ENCODE data around the gene EMP1. TPM values are rescaled to one million over a fixed set of nuclear protein-coding genes. Genes with fewer than 3 reads are reported as not detected.

EMP1 gene
- total and polyA plus RNA-seq, 2 of the 8 experiments (the other 6 are each of a cell fraction or from before 2014, with no cell fraction given): 0.17 to 0.65 TPM

DNA sequence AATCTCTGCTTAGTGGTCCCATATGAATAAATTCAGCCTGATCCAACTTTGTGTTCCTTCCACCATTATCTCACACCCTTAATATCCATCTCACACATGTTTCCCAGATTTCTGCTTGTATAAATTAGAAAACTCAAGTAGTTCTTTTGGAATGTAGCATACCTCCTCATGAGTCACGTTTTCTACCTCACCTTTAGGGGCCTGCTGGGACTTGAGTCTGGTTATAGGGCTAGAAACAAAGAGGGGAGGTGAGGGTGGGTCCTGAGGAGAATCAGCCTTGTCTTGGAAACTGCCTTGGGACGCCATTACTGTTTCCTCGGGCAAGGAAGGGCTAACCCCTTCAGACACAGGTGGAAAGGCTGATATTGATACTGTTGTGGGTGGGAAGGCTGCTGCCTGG, 51.1 kb downstream of the EMP1 start:
- no peak for DNase-seq (ENCODE audit: low read depth in 1 of 2, low spot score in 2 of 2)
- Histone ChIP-seq H3K4me3 (ENCODE audit: extremely low read depth in 1 of 4, insufficient read depth in 2 of 4, low read depth in 3 of 4, low read length in 4 of 4) (no peak overlapping the region), H3K4ac (replicated peaks; ENCODE audit: insufficient read length, low read depth, low read length) (no peak overlapping the region), H3K27me3 (replicated peaks in 1 of 4; ENCODE audit: control insufficient read depth in 3 of 4, extremely low read depth in 1 of 4, insufficient read depth in 3 of 4, low read length in 3 of 4) (no peaks in the 10 kb centered on the region), H3K9ac (replicated peaks in 1 of 4; ENCODE audit: extremely low read depth in 1 of 4, low read depth in 3 of 4, low read length in 3 of 4) (no peak overlapping the region), H4K20me1 (replicated peaks in 1 of 2; ENCODE audit: control insufficient read depth in 1 of 2, insufficient read depth in 2 of 2, low read length in 2 of 2) (no peaks in the 10 kb centered on the region), H3K79me2 (ENCODE audit: control insufficient read depth in 1 of 2, insufficient read depth in 2 of 2, low read length in 2 of 2) (no peaks in the 10 kb centered on the region), H3K56ac (replicated peaks; ENCODE audit: insufficient read length, low read depth, low read length) (no peak overlapping the region), H3K18ac (ENCODE audit: extremely low read depth, low read length) (no peak overlapping the region), H3K36me3 (ENCODE audit: control insufficient read depth in 2 of 4, insufficient read depth in 4 of 4, low read length in 3 of 4) (no peaks in the 10 kb centered on the region), H2BK12ac (ENCODE audit: low read depth, low read length) (no peak overlapping the region), H2BK20ac (ENCODE audit: low read length) (no peak overlapping the region), H2BK5ac (ENCODE audit: low read depth, low read length) (no peak overlapping the region), H2BK15ac (ENCODE audit: low read length) (no peak overlapping the region), H4K5ac (ENCODE audit: insufficient read length, low read depth, low read length) (no peak overlapping the region), H2AK5ac (ENCODE audit: low read depth, low read length) (no peak overlapping the region), H2AFZ (ENCODE audit: low read length) (no peak overlapping the region; the same call in 1 of the 2 replicates), H2BK120ac (replicated peaks; ENCODE audit: low read depth, low read length) (no peak overlapping the region), H3K27ac (ENCODE audit: low read depth, low read length) (no peak overlapping the region), H3K79me1 (ENCODE audit: low read depth, low read length) (no peaks in the 10 kb centered on the region), H3K14ac (ENCODE audit: insufficient read length) (no peak overlapping the region), H3K9me3 (ENCODE audit: insufficient read depth in 2 of 2, low read depth in 1 of 2, low read length in 1 of 2) (no peaks in the 10 kb centered on the region), H3K23ac (ENCODE audit: insufficient read length) (no peak overlapping the region), H3K4me2 (ENCODE audit: insufficient read depth in 1 of 2, low read depth in 2 of 2, low read length in 2 of 2) (no peak overlapping the region), H3K4me1 (replicated peaks in 1 of 4; ENCODE audit: control insufficient read depth in 3 of 4, insufficient read depth in 4 of 4, low read length in 3 of 4) (no peaks in the 10 kb centered on the region), H4K8ac (ENCODE audit: extremely low read depth, insufficient read depth, low read length) (no peak overlapping the region), H3K23me2 (ENCODE audit: low read depth, low read length) (no peaks in the 10 kb centered on the region), H4K91ac (replicated peaks; ENCODE audit: insufficient read length, low read length) (no peak overlapping the region)
- WGBS, 2 experiments (ENCODE audit: extremely low coverage in 1 of 2, insufficient coverage in 1 of 2, insufficient read length in 1 of 2, insufficient replicate concordance in 2 of 2, low coverage in 1 of 2, low lambda C conversion rate in 2 of 2, missing lambda C conversion rate in 1 of 2): 80% methylated on average over 3 of the region's 3 CpGs; no CpG with 5 or more reads in 1 of the 2 experiments
- ChIA-PET CTCF (ENCODE audit: partially characterized antibody) (interaction anchor here (2.9 kb wide), 1 partner anchor 8 kb away, joined by 17 read pairs; no protein-coding TSS in a partner anchor), POLR2A (ENCODE audit: partially characterized antibody) (no interaction called here)
- FAIRE-seq: no peak
- no peak for TF ChIP-seq SIRT6 (IDR thresholded peaks at IDR 0.05; ENCODE audit: low read length)
- TF ChIP-seq KDM4A (IDR thresholded peaks at IDR 0.05; ENCODE audit: low read depth, low read length, severe bottlenecking): no peak

All from H1 (cell line).